ENCODE measurements around the gene KLF11. TPM values are rescaled to one million over a fixed set of nuclear protein-coding genes. Genes with fewer than 3 reads are reported as not detected.
"Not testable (repeated sequence)": the region's sequence is repeated elsewhere in the genome, so short reads cannot be mapped to it uniquely, and the experiment has no call there.

The KLF11 gene
- total and polyA plus RNA-seq, 4 donors: 10.2 to 13.3 (median 11.4) TPM

GRCh38 chr2:10087360-10087759 lies 44.0 kb downstream of the KLF11 start:
- WGBS (ENCODE audit: insufficient coverage): 34% methylated on average over 5 of the region's 8 CpGs

GRCh38 chr2:10089565-10090190 lies 46.3 kb downstream of the KLF11 start:
- H3K36me3 ChIP-seq (ENCODE audit: control insufficient read depth, insufficient read depth, low read length): no peaks in the 10 kb centered on the region
- whole genome bisulfite sequencing (ENCODE audit: insufficient coverage): no CpG with 5 or more reads among the region's 5 CpGs
- no peaks in the 10 kb centered on the region for H3K9me3 ChIP-seq (ENCODE audit: control insufficient read depth, insufficient read depth, low read length)
- peaks cover 30% of the 10 kb centered on the region for H3K27me3 ChIP-seq (ENCODE audit: control insufficient read depth, insufficient read depth, low read length)
- H3K27ac ChIP-seq (ENCODE audit: low read depth, low read length): no peak overlapping the region
- no peak overlapping the region for H3K4me3 ChIP-seq (ENCODE audit: low read depth, low read length)
- peaks cover 23% of the 10 kb centered on the region for H3K4me1 ChIP-seq (ENCODE audit: control insufficient read depth, insufficient read depth, low read length)
- DNase-seq (ENCODE audit: low read depth in 4 of 6, low spot score in 6 of 6): no peak

More at GRCh38 chr2:10087360-10087759, 44.0 kb downstream of the KLF11 start:
- DNase-seq (ENCODE audit: low read depth in 4 of 6, low spot score in 6 of 6): peak in 1 of 6 donors; percentile 36
- no peak overlapping the region for H3K4me3 ChIP-seq (ENCODE audit: low read depth, low read length)
- H3K27me3 ChIP-seq (ENCODE audit: control insufficient read depth, insufficient read depth, low read length): peaks cover 49% of the 10 kb centered on the region
- no peak overlapping the region for H3K27ac ChIP-seq (ENCODE audit: low read depth, low read length)
- no peaks in the 10 kb centered on the region for H3K36me3 ChIP-seq (ENCODE audit: control insufficient read depth, insufficient read depth, low read length)
- no peaks in the 10 kb centered on the region for H3K9me3 ChIP-seq (ENCODE audit: control insufficient read depth, insufficient read depth, low read length)
- H3K4me1 ChIP-seq (ENCODE audit: control insufficient read depth, insufficient read depth, low read length): peaks cover 10% of the 10 kb centered on the region

- WGBS (ENCODE audit: insufficient coverage): 25% methylated on average over 50 of the region's 52 CpGs
- H3K36me3 ChIP-seq (ENCODE audit: control insufficient read depth, insufficient read depth, low read length): no peaks in the 10 kb centered on the region
- H3K27ac ChIP-seq (ENCODE audit: low read depth, low read length): no peak overlapping the region
- DNase-seq (ENCODE audit: low read depth in 4 of 6, low spot score in 6 of 6): no peak
- H3K4me3 ChIP-seq (ENCODE audit: low read depth, low read length): no peak overlapping the region
- no peaks in the 10 kb centered on the region for H3K9me3 ChIP-seq (ENCODE audit: control insufficient read depth, insufficient read depth, low read length)
- peaks cover 30% of the 10 kb centered on the region for H3K4me1 ChIP-seq (ENCODE audit: control insufficient read depth, insufficient read depth, low read length)
- H3K27me3 ChIP-seq (ENCODE audit: control insufficient read depth, insufficient read depth, low read length): peaks cover 23% of the 10 kb centered on the region
These were observed 48.0 kb downstream of the KLF11 start for GRCh38 chr2:10091182-10091888.

- no CpG with 5 or more reads among the region's 2 CpGs for WGBS (ENCODE audit: insufficient coverage)
- not testable (repeated sequence) for H3K36me3 ChIP-seq (ENCODE audit: control insufficient read depth, insufficient read depth, low read length); H3K4me3 ChIP-seq (ENCODE audit: low read depth, low read length); DNase-seq (ENCODE audit: low read depth in 4 of 6, low spot score in 6 of 6); H3K9me3 ChIP-seq (ENCODE audit: control insufficient read depth, insufficient read depth, low read length); H3K27ac ChIP-seq (ENCODE audit: low read depth, low read length)
- H3K4me1 ChIP-seq (ENCODE audit: control insufficient read depth, insufficient read depth, low read length): peaks cover 33% of the 10 kb centered on the region
- H3K27me3 ChIP-seq (ENCODE audit: control insufficient read depth, insufficient read depth, low read length): peaks cover 23% of the 10 kb centered on the region
These were observed 48.5 kb downstream of the KLF11 start for GRCh38 chr2:10091889-10092244.

- H3K4me1 ChIP-seq (ENCODE audit: control insufficient read depth, insufficient read depth, low read length): peaks cover 35% of the 10 kb centered on the region
- no peak overlapping the region for H3K4me3 ChIP-seq (ENCODE audit: low read depth, low read length)
- H3K36me3 ChIP-seq (ENCODE audit: control insufficient read depth, insufficient read depth, low read length): no peaks in the 10 kb centered on the region
- H3K27ac ChIP-seq (ENCODE audit: low read depth, low read length): no peak overlapping the region
- H3K27me3 ChIP-seq (ENCODE audit: control insufficient read depth, insufficient read depth, low read length): peaks cover 23% of the 10 kb centered on the region
- 38% methylated on average over 7 of the region's 13 CpGs for WGBS (ENCODE audit: insufficient coverage)
- H3K9me3 ChIP-seq (ENCODE audit: control insufficient read depth, insufficient read depth, low read length): no peaks in the 10 kb centered on the region
- DNase-seq (ENCODE audit: low read depth in 4 of 6, low spot score in 6 of 6): peak in 4 of 6 donors; percentile 62 to 94 (median 72)
These were observed 51.0 kb downstream of the KLF11 start for GRCh38 chr2:10094271-10094814.

- DNase-seq (ENCODE audit: low read depth in 4 of 6, low spot score in 6 of 6): no peak
- H3K36me3 ChIP-seq (ENCODE audit: control insufficient read depth, insufficient read depth, low read length): no peaks in the 10 kb centered on the region
- H3K27ac ChIP-seq (ENCODE audit: low read depth, low read length): no peak overlapping the region
- peaks cover 18% of the 10 kb centered on the region for H3K27me3 ChIP-seq (ENCODE audit: control insufficient read depth, insufficient read depth, low read length)
- H3K9me3 ChIP-seq (ENCODE audit: control insufficient read depth, insufficient read depth, low read length): no peaks in the 10 kb centered on the region
- H3K4me3 ChIP-seq (ENCODE audit: low read depth, low read length): no peak overlapping the region
- H3K4me1 ChIP-seq (ENCODE audit: control insufficient read depth, insufficient read depth, low read length): peaks cover 35% of the 10 kb centered on the region
- 60% methylated on average over 9 of the region's 9 CpGs for WGBS (ENCODE audit: insufficient coverage)
These were observed 51.8 kb downstream of the KLF11 start for GRCh38 chr2:10095175-10095574.

GRCh38 chr2:10096641-10097040 lies 53.3 kb downstream of the KLF11 start:
- peaks cover 6% of the 10 kb centered on the region for H3K27me3 ChIP-seq (ENCODE audit: control insufficient read depth, insufficient read depth, low read length)
- DNase-seq (ENCODE audit: low read depth in 4 of 6, low spot score in 6 of 6): no peak
- H3K4me3 ChIP-seq (ENCODE audit: low read depth, low read length): no peak overlapping the region
- peaks cover 29% of the 10 kb centered on the region for H3K4me1 ChIP-seq (ENCODE audit: control insufficient read depth, insufficient read depth, low read length)
- H3K27ac ChIP-seq (ENCODE audit: low read depth, low read length): no peak overlapping the region
- 91% methylated on average over 10 of the region's 10 CpGs for WGBS (ENCODE audit: insufficient coverage)
- no peaks in the 10 kb centered on the region for H3K9me3 ChIP-seq (ENCODE audit: control insufficient read depth, insufficient read depth, low read length)
- H3K36me3 ChIP-seq (ENCODE audit: control insufficient read depth, insufficient read depth, low read length): no peaks in the 10 kb centered on the region

- peak in 2 of 6 donors; percentile 71 to 75 for DNase-seq (ENCODE audit: low read depth in 4 of 6, low spot score in 6 of 6)
- no peak overlapping the region for H3K27ac ChIP-seq (ENCODE audit: low read depth, low read length)
- 10% methylated on average over 10 of the region's 16 CpGs for WGBS (ENCODE audit: insufficient coverage)
These were observed 54.2 kb downstream of the KLF11 start for GRCh38 chr2:10097352-10098148.

GRCh38 chr2:10101491-10101890 lies 58.1 kb downstream of the KLF11 start:
- no peak for DNase-seq (ENCODE audit: low read depth in 4 of 6, low spot score in 6 of 6)
- Histone ChIP-seq H3K4me3 (ENCODE audit: low read depth, low read length) (no peak overlapping the region), H3K27me3 (ENCODE audit: control insufficient read depth, insufficient read depth, low read length) (no peaks in the 10 kb centered on the region), H3K36me3 (ENCODE audit: control insufficient read depth, insufficient read depth, low read length) (no peaks in the 10 kb centered on the region), H3K27ac (ENCODE audit: low read depth, low read length) (no peak overlapping the region), H3K9me3 (ENCODE audit: control insufficient read depth, insufficient read depth, low read length) (peaks cover 2% of the 10 kb centered on the region), H3K4me1 (ENCODE audit: control insufficient read depth, insufficient read depth, low read length) (peaks cover 8% of the 10 kb centered on the region)
- 44% methylated on average over 3 of the region's 7 CpGs for WGBS (ENCODE audit: insufficient coverage)

More at GRCh38 chr2:10097352-10098148, 54.2 kb downstream of the KLF11 start:
- Histone ChIP-seq H3K27me3 (ENCODE audit: control insufficient read depth, insufficient read depth, low read length) (no peaks in the 10 kb centered on the region), H3K9me3 (ENCODE audit: control insufficient read depth, insufficient read depth, low read length) (no peaks in the 10 kb centered on the region), H3K4me3 (ENCODE audit: low read depth, low read length) (no peak overlapping the region), H3K36me3 (ENCODE audit: control insufficient read depth, insufficient read depth, low read length) (no peaks in the 10 kb centered on the region), H3K4me1 (ENCODE audit: control insufficient read depth, insufficient read depth, low read length) (peaks cover 28% of the 10 kb centered on the region)

All from spinal cord (tissue), 10 donors.